Uterus (tissue), 2 donors: ENCODE results near the gene NRF1.

Experiments
- POLR2A ChIP-seq, 2 donors: fragments of 450-650 bp; IDR thresholded peaks; one replicate each; pipeline ENCODE4 v1.6.1; 2016; ENCODE audit warnings: antibody characterized with exemption in 2 of 2, mild to moderate bottlenecking in 1 of 2, moderate library complexity in 1 of 2
- TF ChIP-seq, protein P1 (sequence below), 4 experiments: fragments of 200-600 bp in 2 of 4; fragments of 450-650 bp in 2 of 4; sonication (generic) in 2 of 4; IDR thresholded peaks; one replicate each; pipeline ENCODE4 v1.5.1; 2016 to 2019; ENCODE audit warnings: antibody characterized with exemption in 4 of 4, mild to moderate bottlenecking in 2 of 4, moderate library complexity in 1 of 4

GRCh38 chr7:129655811-129656210, 44.3 kb downstream of the NRF1 start:
- TF ChIP-seq, protein P1, sequence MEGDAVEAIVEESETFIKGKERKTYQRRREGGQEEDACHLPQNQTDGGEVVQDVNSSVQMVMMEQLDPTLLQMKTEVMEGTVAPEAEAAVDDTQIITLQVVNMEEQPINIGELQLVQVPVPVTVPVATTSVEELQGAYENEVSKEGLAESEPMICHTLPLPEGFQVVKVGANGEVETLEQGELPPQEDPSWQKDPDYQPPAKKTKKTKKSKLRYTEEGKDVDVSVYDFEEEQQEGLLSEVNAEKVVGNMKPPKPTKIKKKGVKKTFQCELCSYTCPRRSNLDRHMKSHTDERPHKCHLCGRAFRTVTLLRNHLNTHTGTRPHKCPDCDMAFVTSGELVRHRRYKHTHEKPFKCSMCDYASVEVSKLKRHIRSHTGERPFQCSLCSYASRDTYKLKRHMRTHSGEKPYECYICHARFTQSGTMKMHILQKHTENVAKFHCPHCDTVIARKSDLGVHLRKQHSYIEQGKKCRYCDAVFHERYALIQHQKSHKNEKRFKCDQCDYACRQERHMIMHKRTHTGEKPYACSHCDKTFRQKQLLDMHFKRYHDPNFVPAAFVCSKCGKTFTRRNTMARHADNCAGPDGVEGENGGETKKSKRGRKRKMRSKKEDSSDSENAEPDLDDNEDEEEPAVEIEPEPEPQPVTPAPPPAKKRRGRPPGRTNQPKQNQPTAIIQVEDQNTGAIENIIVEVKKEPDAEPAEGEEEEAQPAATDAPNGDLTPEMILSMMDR (IDR thresholded peaks at IDR 0.05) = no peak
- TF ChIP-seq POLR2A (IDR thresholded peaks at IDR 0.05) = no peak
